Thymus (tissue), 11 donors: ENCODE data around the gene WAS. TPM values are rescaled to one million over a fixed set of nuclear protein-coding genes. Genes with fewer than 3 reads are reported as not detected.

Experiments used
- DNase-seq, 9 donors: peaks; one replicate each; pipeline ENCODE4 v3.0.0-alpha.2; 2013; ENCODE audit warnings: low spot score in 9 of 9, low read depth in 6 of 9, missing footprints in 1 of 9
- H3K27ac ChIP-seq, 2 donors: one replicate each; pipeline ENCODE4 v1.5.1; 2013; ENCODE audit warnings: control low read depth in 1 of 2, low read depth in 1 of 2, low read length in 1 of 2, mild to moderate bottlenecking in 1 of 2, moderate library complexity in 1 of 2
- H3K27me3 ChIP-seq, 2 donors: one replicate each; pipeline ENCODE4 v1.5.1; 2013; ENCODE audit warnings: low read length in 1 of 2; ENCODE audit not compliant: control insufficient read depth in 2 of 2, insufficient read depth in 1 of 2
- H3K36me3 ChIP-seq, 2 donors: one replicate each; pipeline ENCODE4 v1.5.1; 2013; ENCODE audit warnings: low read length in 1 of 2, mild to moderate bottlenecking in 1 of 2, moderate library complexity in 1 of 2; ENCODE audit not compliant: control insufficient read depth in 2 of 2, insufficient read depth in 2 of 2
- H3K4me1 ChIP-seq, 2 donors: one replicate each; pipeline ENCODE4 v1.5.1; 2013; ENCODE audit warnings: low read length in 2 of 2; ENCODE audit not compliant: control insufficient read depth in 2 of 2, insufficient read depth in 2 of 2
- H3K4me3 ChIP-seq, 2 donors: one replicate each; pipeline ENCODE4 v1.5.1; 2013; ENCODE audit warnings: low read length in 2 of 2, control low read depth in 1 of 2, mild to moderate bottlenecking in 1 of 2
- H3K9me3 ChIP-seq, 2 donors: one replicate each; pipeline ENCODE4 v1.5.1; 2013; ENCODE audit warnings: low read length in 1 of 2, mild to moderate bottlenecking in 1 of 2; ENCODE audit not compliant: control insufficient read depth in 2 of 2, insufficient read depth in 1 of 2
- WGBS: extraction: QIAGEN DNeasy Blood & Tissue Kit; methylation state at CpG from one replicate; pipeline ENCODE4 v1.1.7; 2013; 5-methylcytosine and 5-hydroxymethylcytosine counted together
- polyA plus RNA-seq: library from polyadenylated mRNA; stranded (reverse); fragments of 200-250 nt; gene quantifications from one replicate; pipeline ENCODE4 v1.2.3, GENCODE V29; 2013
- total RNA-seq: library from RNA; stranded (reverse); fragments of 120-200 nt; gene quantifications from one replicate; pipeline ENCODE4 v1.2.4, GENCODE V29; 2013
- donor health status: healthy.

WAS gene
- total and polyA plus RNA-seq, 2 donors, result 34.7 to 40.1 TPM

- Histone ChIP-seq H3K36me3 (no peaks in the 10 kb centered on the region), H3K27me3 (no peaks in the 10 kb centered on the region), H3K4me3 (no peak overlapping the region), H3K27ac (no peak overlapping the region), H3K9me3 (no peaks in the 10 kb centered on the region), H3K4me1 (no peaks in the 10 kb centered on the region)
- no peak for DNase-seq
Observed at GRCh38 chrX:48728653-48729052, 45.1 kb downstream of the WAS start.

- DNase-seq, result peak in 1 of 9 donors; percentile 21
- peak overlapping the region in 1 of 2 donors; percentile 21 for H3K4me3 ChIP-seq
- H3K27me3 ChIP-seq, result no peaks in the 10 kb centered on the region
- H3K4me1 ChIP-seq, result peaks cover 6 to 15% of the 10 kb centered on the region in 2 donors
- 94% methylated on average over 1 of the region's 1 CpG for WGBS
- no peaks in the 10 kb centered on the region for H3K9me3 ChIP-seq
- H3K36me3 ChIP-seq, result no peaks in the 10 kb centered on the region
- H3K27ac ChIP-seq, result no peak overlapping the region
Observed at GRCh38 chrX:48736303-48736702, 52.7 kb downstream of the WAS start.

- peak overlapping the region; percentile 14 to 65 for H3K27ac ChIP-seq
- H3K36me3 ChIP-seq, result no peaks in the 10 kb centered on the region
- no peak for DNase-seq
- H3K4me1 ChIP-seq, result peaks cover 6 to 15% of the 10 kb centered on the region in 2 donors
- WGBS, result 9% methylated on average over 10 of the region's 10 CpGs
- no peaks in the 10 kb centered on the region for H3K9me3 ChIP-seq
- peak overlapping the region; percentile 21 to 71 for H3K4me3 ChIP-seq
- H3K27me3 ChIP-seq, result no peaks in the 10 kb centered on the region
Observed at GRCh38 chrX:48736878-48737212, 53.2 kb downstream of the WAS start.

GRCh38 chrX:48737213-48737938, 53.8 kb downstream of the WAS start:
- Histone ChIP-seq H3K4me1 (peaks cover 6 to 15% of the 10 kb centered on the region in 2 donors), H3K4me3 (peak overlapping the region; percentile 71), H3K36me3 (no peaks in the 10 kb centered on the region), H3K27ac (peak overlapping the region; percentile 94), H3K9me3 (no peaks in the 10 kb centered on the region), H3K27me3 (no peaks in the 10 kb centered on the region)
- peak; percentile 78 to 97 (median 92) for DNase-seq
- under 1% methylated on average over 48 of the region's 48 CpGs for WGBS

- Histone ChIP-seq H3K36me3 (no peaks in the 10 kb centered on the region), H3K27ac (peak overlapping the region; percentile 94), H3K9me3 (no peaks in the 10 kb centered on the region), H3K4me3 (peak overlapping the region; percentile 71), H3K4me1 (peaks cover 6 to 15% of the 10 kb centered on the region in 2 donors), H3K27me3 (no peaks in the 10 kb centered on the region)
- 67% methylated on average over 7 of the region's 7 CpGs for WGBS
- no peak for DNase-seq
Observed at GRCh38 chrX:48737940-48738339, 54.3 kb downstream of the WAS start.

Other genes with a start within 250 kb of the WAS start
- gene SLC38A5, start 213.5 kb upstream of the WAS start, total RNA-seq, result 8.7 TPM
- 19.6 TPM for gene SLC38A5, start 213.5 kb upstream of the WAS start, polyA plus RNA-seq
- gene FTSJ1, start 207.6 kb upstream of the WAS start, total RNA-seq, result 34.2 TPM
- 54.3 TPM for gene FTSJ1, start 207.6 kb upstream of the WAS start, polyA plus RNA-seq
- 3.4 TPM for gene PORCN, start 174.8 kb upstream of the WAS start, total RNA-seq
- 6.1 TPM for gene PORCN, start 174.8 kb upstream of the WAS start, polyA plus RNA-seq
- gene EBP, start 162.0 kb upstream of the WAS start, total RNA-seq, result 55.6 TPM
- 39.9 TPM for gene EBP, start 162.0 kb upstream of the WAS start, polyA plus RNA-seq
- gene TBC1D25, start 144.1 kb upstream of the WAS start, total RNA-seq, result 3.4 TPM
- 8.7 TPM for gene TBC1D25, start 144.1 kb upstream of the WAS start, polyA plus RNA-seq
- gene RBM3, start 109.3 kb upstream of the WAS start, total RNA-seq, result 192 TPM
- gene RBM3, start 109.3 kb upstream of the WAS start, polyA plus RNA-seq, result 213 TPM
- 41.9 TPM for gene WDR13, start 86.3 kb upstream of the WAS start, total RNA-seq
- 153 TPM for gene WDR13, start 86.3 kb upstream of the WAS start, polyA plus RNA-seq
- 7.6 TPM for gene SUV39H1, start 12.9 kb downstream of the WAS start, total RNA-seq
- 5.0 TPM for gene SUV39H1, start 12.9 kb downstream of the WAS start, polyA plus RNA-seq
- not detected for gene GLOD5, start 77.9 kb downstream of the WAS start, total RNA-seq
- gene GLOD5, start 77.9 kb downstream of the WAS start, polyA plus RNA-seq, result 0.07 TPM
- gene GATA1, start 102.8 kb downstream of the WAS start, total RNA-seq, result 0.57 TPM
- gene GATA1, start 102.8 kb downstream of the WAS start, polyA plus RNA-seq, result 0.14 TPM
- 46.0 TPM for gene HDAC6, start 118.3 kb downstream of the WAS start, total RNA-seq
- gene HDAC6, start 118.3 kb downstream of the WAS start, polyA plus RNA-seq, result 109 TPM
- gene ERAS, start 142.7 kb downstream of the WAS start, total RNA-seq, result not detected
- 0.09 TPM for gene ERAS, start 142.7 kb downstream of the WAS start, polyA plus RNA-seq
- 0.33 TPM for gene PCSK1N, start 151.8 kb downstream of the WAS start, total RNA-seq
- gene PCSK1N, start 151.8 kb downstream of the WAS start, polyA plus RNA-seq, result 0.55 TPM
- gene TIMM17B, start 214.0 kb downstream of the WAS start, total RNA-seq, result 60.9 TPM
- gene TIMM17B, start 214.0 kb downstream of the WAS start, polyA plus RNA-seq, result 52.3 TPM
- 81.0 TPM for gene PQBP1, start 214.1 kb downstream of the WAS start, total RNA-seq
- gene PQBP1, start 214.1 kb downstream of the WAS start, polyA plus RNA-seq, result 86.0 TPM
- 8.4 TPM for gene SLC35A2, start 227.8 kb downstream of the WAS start, total RNA-seq
- gene SLC35A2, start 227.8 kb downstream of the WAS start, polyA plus RNA-seq, result 13.3 TPM
- 54.2 TPM for gene PIM2, start 235.2 kb downstream of the WAS start, total RNA-seq
- 75.4 TPM for gene PIM2, start 235.2 kb downstream of the WAS start, polyA plus RNA-seq